ENCODE results near the gene SOCS4. TPM values are rescaled to one million over a fixed set of nuclear protein-coding genes. Genes with fewer than 3 reads are reported as not detected.

The SOCS4 gene
- total and polyA plus RNA-seq, 4 experiments from 2014 or later, result 3.3 to 24.5 (median 11.5) TPM

GRCh38 chr14:55097881-55098560 is 71.0 kb downstream of the SOCS4 start:
- POLR2A ChIA-PET (ENCODE audit: partially characterized antibody), result interaction anchor here (0.6 to 2.5 kb wide), 5 partner anchors 11 to 62 kb away, joined by 3 to 17 read pairs (median 4); partner anchors contain the start of gene MAPK1IP1L
- Mint-ChIP-seq H3K4me1 (peaks cover 30 to 47% (median 39%) of the 10 kb centered on the region in 4 donors), H3K27ac (peak overlapping the region; percentile 68 to 92 (median 85)), H3K27me3 (no peaks in the 10 kb centered on the region), H3K36me3 (no peaks in the 10 kb centered on the region), H3K4me3 (peak overlapping the region; percentile 15 to 83 (median 68)), H3K9me3 (no peaks in the 10 kb centered on the region)
- Histone ChIP-seq H3K36me3 (ENCODE audit: insufficient read depth, low read length) (no peaks in the 10 kb centered on the region), H3K27ac (ENCODE audit: low read depth, low read length) (no peak overlapping the region), H3K4me3 (ENCODE audit: low read length in 2 of 2) (no peak overlapping the region), H3K4me1 (ENCODE audit: insufficient read depth, low read length) (peaks cover 51% of the 10 kb centered on the region), H3K9me3 (ENCODE audit: control insufficient read depth in 1 of 2, low read length in 2 of 2) (no peaks in the 10 kb centered on the region), H3K27me3 (ENCODE audit: insufficient read depth, low read length) (no peaks in the 10 kb centered on the region)
- CTCF ChIA-PET (ENCODE audit: partially characterized antibody), result interaction anchor here (0.6 to 1.5 kb wide), 11 partner anchors 8 to 85 kb away, joined by 3 to 20 read pairs (median 4); partner anchors contain the start of gene MAPK1IP1L
- intact Hi-C loops (cut with micrococcal nuclease), result no loop called here
- DNase-seq, result peak; percentile 12 to 47 (median 22)

DNA sequence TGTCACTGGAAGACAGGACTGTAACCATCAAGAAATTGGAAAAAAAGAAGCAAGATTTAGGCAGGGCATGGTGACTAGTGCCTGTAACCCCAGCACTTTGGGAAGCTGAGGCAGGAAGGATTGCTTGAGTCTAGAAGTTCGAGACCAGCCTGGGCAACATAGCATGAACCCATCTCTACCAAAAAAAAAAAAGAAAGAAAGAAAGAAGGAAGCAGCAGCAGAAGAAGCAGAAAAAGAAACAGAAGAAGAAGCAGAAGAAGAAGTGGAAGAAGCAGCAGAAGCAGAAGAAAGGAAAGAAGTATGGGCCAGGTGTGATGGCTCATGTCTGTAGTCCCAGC is 71.5 kb downstream of the SOCS4 start:
- no peaks in the 10 kb centered on the region for H3K9me3 ChIP-seq (ENCODE audit: control insufficient read depth in 1 of 2, low read length in 2 of 2)
- ChIA-PET POLR2A (ENCODE audit: partially characterized antibody) (interaction anchor here (0.9 to 2.5 kb wide), 3 partner anchors 10 to 61 kb away, joined by 3 to 17 read pairs (median 6); partner anchors contain the start of gene MAPK1IP1L), CTCF (ENCODE audit: partially characterized antibody) (interaction anchor here (0.6 to 1.5 kb wide), 10 partner anchors 8 to 63 kb away, joined by 3 to 20 read pairs (median 4); partner anchors contain the start of gene MAPK1IP1L)
- intact Hi-C loops (cut with micrococcal nuclease), result no loop called here
- peaks cover 34 to 52% (median 44%) of the 10 kb centered on the region in 4 donors for H3K4me1 Mint-ChIP-seq
- no peaks in the 10 kb centered on the region for H3K27me3 Mint-ChIP-seq
- no peak for DNase-seq
- peak overlapping the region in 6 of 7 donors; percentile 68 to 92 (median 87) for H3K27ac Mint-ChIP-seq
- H3K36me3 Mint-ChIP-seq, result no peaks in the 10 kb centered on the region
- peaks cover 56% of the 10 kb centered on the region for H3K4me1 ChIP-seq (ENCODE audit: insufficient read depth, low read length)
- H3K4me3 Mint-ChIP-seq, result peak overlapping the region; percentile 15 to 83 (median 68)
- H3K27me3 ChIP-seq (ENCODE audit: insufficient read depth, low read length), result no peaks in the 10 kb centered on the region
- no peak overlapping the region for H3K27ac ChIP-seq (ENCODE audit: low read depth, low read length)
- H3K4me3 ChIP-seq (ENCODE audit: low read length in 2 of 2), result no peak overlapping the region
- H3K9me3 Mint-ChIP-seq, result no peaks in the 10 kb centered on the region
- H3K36me3 ChIP-seq (ENCODE audit: insufficient read depth, low read length), result no peaks in the 10 kb centered on the region

Other genes starting within 250 kb of the SOCS4 start
- gene GCH1, start 124.4 kb upstream of the SOCS4 start, total RNA-seq, result 10 to 100 TPM; 28.4 to 30.2 TPM
- 10 to 100 TPM; 30.8 to 31.9 TPM for gene GCH1, start 124.4 kb upstream of the SOCS4 start, polyA plus RNA-seq
- 1 to 10 TPM; 4.0 to 4.1 TPM for gene WDHD1, start 137 bp upstream of the SOCS4 start, total RNA-seq
- 1 to 10 TPM; 1.4 to 3.3 TPM for gene WDHD1, start 137 bp upstream of the SOCS4 start, polyA plus RNA-seq
- 10 to 100 TPM; 67.2 to 73.4 TPM for gene MAPK1IP1L, start 24.4 kb downstream of the SOCS4 start, total RNA-seq
- gene MAPK1IP1L, start 24.4 kb downstream of the SOCS4 start, polyA plus RNA-seq, result 10 to 100 TPM; 82.1 to 89.3 TPM
- gene LGALS3, start 102.0 kb downstream of the SOCS4 start, total RNA-seq, result 10 to 100 TPM; 46.3 to 51.1 TPM
- gene LGALS3, start 102.0 kb downstream of the SOCS4 start, polyA plus RNA-seq, result 10 to 100 TPM; 88.6 to 98.1 TPM
- gene DLGAP5, start 164.3 kb downstream of the SOCS4 start, total RNA-seq, result not detected
- not detected for gene DLGAP5, start 164.3 kb downstream of the SOCS4 start, polyA plus RNA-seq
- 10 to 100 TPM; 42.1 to 43.6 TPM for gene FBXO34, start 244.2 kb downstream of the SOCS4 start, total RNA-seq
- gene FBXO34, start 244.2 kb downstream of the SOCS4 start, polyA plus RNA-seq, result 10 to 100 TPM; 33.8 to 44.1 TPM